GM21825 (cell line): ENCODE measurements around the gene MYBPC2.
"Not testable (repeated sequence)": the region's sequence is repeated elsewhere in the genome, so short reads cannot be mapped to it uniquely, and the experiment has no call there.

ENCODE experiments used
- ATAC-seq: cut with Tn5 transposase; IDR thresholded peaks from one replicate; pipeline ENCODE4 v1.9.1; 2021; ENCODE audit warnings: mild to moderate bottlenecking, moderate library complexity; ENCODE audit not compliant: unreplicated experiment

The MYBPC2 gene

DNA sequence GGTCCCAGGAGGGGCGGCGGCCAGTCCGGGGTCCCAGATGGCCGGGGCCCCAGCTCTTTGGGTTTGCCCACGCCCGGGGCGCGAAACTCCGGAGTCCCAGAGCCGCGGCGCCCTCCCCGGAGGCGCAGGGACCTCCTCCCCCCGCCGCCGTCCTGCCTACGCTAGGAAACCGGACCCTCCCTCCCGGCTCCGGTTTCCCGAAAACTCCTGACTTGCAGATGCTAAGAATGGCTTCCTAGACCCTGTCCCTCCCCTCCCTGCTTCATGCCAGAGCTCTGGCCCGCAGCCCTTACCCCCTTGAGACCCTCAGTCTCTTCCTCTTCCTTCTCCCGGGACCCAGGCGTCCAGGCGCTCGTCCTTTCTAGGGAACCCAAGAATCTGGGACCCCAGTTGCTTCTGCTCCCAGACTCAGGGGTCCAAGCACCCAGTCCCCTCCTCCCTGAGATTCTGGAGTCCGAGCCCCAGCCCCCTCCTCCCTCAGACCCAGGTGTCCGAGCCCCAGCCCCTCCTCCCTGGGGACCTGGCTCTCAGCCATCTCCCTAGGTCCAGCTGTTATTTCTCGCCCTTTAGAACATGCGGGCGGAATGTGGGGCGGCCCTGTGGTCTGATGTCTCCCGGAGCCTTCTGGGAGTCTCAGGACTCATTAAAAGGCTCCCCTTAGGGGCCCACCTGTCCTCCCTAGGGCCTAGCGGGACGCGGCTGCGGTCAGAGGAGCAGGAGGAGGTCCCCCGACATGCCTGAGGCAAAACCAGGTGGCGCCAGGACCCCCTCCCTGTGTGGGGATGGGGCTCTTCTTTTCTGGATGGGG lies at the start of gene MYBPC2:
Gene MYBPC2, plus strand, starts transcription at position 672 of the 808 bp plus-strand sequence. Its CDS starts 62 bp downstream, at position 734.
- ATAC-seq, result no peak

DNA sequence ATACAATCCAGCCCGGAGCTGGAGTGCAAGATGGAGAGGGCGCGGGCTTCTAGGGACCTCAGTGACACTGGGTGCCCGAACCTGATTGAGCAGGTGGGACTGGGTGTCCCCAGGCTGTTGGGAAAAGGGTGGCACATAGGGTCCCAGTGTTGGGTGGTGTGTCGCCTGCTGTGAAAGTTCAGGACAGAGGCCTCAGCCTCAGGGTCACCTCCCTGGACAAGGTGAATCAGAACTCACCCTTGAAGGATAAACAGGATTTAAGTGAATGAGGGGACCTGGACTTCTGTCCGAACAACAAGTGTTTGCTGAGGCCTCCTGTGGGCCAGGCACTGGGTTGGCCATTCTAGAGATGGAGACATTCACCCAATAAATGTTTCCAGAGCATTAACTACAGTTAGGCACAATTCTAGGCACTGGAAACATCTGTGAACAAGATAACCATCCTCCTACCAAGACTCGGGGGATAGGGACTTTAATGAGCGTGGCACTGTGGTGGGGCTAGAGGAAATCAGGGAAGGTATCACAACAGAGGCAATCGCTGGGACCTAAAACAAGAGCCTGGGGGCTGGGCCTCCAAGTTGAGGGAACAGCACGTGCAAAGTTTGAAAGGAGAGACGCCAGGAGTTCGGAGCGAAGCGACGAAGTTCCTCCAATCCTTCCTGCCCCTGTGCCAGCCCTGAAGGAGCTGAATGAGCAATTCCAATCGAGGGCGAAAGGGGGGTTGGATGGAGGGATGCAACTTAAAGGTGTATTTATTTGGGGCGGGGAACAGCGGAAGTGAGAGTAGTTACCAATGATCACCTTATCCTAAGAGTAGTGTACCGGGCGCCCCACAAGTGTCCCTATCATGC lies 49.5 kb upstream of the MYBPC2 start:
- no peak for ATAC-seq

DNA sequence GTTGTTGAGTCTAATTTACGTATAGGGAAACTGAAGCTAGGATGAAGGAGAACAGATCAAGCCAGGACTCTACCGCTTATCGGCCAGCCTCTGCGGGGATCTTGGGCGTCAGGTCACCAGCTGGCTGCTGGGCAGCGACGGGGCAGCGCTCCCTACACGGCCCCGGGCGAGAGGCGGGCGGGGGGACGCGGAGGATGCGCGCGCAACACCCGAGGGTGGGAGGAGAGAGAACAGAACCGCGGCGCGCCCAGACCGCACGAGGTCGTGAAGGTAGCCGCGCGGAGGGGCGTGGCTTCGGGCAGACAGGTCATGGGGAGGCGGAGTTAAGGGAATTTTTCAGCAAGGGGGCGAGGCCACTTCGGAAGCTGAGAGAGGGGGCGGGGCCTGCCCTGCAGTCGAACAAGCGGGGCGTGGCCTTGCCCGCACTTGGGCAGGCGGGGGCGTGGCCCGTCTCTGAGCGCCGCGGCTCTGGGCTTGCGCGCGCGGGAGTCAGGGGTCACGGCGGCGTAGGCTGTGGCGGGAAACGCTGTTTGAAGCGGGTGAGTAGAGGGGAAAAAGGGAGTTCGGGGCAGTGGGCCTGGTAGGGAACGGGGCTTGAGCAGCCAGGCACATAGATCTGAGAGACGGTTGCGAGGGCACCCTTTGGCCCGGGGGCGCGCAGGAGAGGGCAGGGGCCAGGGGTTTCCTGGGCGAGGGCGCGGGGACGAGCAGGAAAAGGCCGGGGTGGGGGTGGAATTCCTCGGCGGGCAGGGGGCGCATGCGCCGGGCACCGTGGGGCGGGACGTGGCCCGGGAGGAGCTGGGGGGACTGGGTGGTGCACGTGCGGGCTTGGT lies 48.6 kb upstream of the MYBPC2 start, which contains the start of gene POLD1:
Gene POLD1, plus strand, starts transcription at position 496 of the 833 bp plus-strand sequence. CDS start 14,505 bp downstream, outside the sequence.
- ATAC-seq, result peak; percentile 66

DNA sequence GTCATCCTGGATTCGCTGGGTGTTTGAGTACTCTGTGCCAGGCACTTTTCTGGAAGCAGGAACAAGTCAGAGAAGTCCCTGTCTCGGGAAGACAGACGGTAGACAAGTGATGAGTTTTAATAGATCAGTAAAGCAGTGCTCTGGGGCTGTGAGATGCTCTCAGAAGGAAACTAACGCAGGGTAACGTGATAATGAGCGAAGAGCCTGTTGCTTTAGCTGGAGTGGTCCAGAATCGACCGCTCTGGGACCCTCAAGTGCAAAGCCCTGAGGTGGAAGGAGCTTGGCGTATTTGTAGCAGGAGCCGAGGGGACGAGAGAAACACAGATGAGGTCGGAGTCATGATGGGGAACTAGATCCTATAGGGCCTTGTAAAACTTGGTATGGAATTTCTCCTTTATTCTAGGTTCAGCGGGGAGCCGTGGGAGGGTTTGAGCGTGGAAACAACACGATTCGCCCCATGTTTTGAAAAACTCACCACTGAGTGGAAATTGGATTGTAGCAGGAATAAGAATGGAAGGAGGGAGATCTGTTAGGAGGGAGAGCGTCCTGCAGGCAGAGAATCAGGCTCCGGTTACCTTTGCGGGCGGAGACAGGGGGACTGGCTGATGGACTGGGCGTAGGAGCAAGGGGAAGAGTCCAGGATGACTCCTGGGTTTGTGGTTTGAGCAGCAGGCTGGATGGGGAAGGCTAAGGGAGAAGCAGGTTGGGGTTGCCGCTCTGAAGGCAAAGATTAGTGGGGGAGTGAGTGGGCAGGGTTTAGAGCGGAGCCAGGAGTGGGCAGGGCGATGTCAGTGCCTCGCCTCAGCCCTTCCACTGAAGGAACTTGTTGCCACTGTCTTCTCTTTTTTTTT lies 47.8 kb upstream of the MYBPC2 start:
- ATAC-seq, result no peak

DNA sequence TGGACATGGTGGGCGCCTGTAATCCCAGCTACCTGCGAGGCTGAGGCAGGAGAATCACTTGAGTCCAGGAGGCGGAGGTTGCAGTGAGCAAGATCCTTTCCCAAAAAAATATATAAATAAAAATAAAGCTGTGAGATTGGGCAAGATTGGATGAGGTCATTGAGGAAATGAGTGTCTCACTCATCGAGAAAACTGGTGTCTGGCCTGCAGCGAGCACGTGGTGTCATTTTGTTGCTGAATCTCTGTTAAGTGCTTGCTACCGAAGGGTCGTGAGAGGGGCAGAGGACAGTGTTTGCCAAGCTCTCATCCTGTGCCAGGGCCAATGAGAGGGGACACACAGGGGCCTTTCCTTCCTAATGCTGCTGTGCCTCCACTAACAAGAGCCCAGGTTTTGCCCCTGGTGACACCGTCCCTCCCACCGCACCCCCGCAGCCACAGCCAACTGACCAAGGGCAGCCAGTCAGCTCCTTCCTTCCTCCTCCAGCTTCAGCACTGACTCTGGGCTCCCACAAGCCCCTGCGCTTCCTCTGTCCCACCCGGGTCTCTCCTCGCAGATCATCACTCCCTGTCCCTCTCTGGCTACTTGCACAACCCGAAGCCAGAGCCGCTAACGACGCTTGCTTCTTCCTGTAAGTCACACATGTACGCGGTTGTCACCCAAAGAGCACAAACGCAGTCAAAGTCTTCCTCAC lies 45.4 kb upstream of the MYBPC2 start:
- no peak for ATAC-seq

DNA sequence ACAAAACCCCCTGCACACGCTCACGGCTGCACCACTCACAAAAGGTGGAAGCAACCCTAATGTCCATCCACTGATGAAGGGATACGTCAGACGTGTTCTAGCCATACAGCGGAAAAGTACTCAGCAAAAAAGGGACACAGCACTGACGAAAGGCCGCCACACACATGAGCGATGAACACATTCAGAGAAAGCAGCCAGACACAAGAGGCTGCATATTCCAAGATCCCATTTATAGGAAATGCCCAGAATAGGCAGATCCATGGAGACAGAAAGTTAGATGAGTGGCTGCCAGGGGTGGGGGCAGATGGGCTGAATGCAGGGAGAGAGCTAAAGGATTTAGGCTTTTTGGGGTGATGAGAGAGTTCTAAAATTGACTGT lies 44.8 kb upstream of the MYBPC2 start:
- no peak for ATAC-seq

DNA sequence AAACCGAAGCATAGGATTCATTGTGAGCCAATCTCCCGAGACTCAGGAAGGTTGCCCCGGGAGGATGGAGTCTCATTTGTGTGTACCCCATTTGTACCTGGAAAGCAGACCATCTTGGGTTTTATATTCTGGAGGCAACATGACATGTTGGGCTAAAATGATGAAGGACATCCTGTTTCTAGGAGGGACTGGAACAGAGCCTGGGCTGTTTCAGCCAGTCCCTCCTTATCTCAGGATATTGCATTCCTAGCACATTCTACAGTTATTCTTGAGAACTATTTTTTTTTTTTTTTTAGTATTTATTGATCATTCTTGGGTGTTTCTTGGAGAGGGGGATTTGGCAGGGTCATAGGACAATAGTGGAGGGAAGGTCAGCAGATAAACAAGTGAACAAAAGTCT lies 42.4 kb upstream of the MYBPC2 start:
- ATAC-seq, result not testable (repeated sequence)

DNA sequence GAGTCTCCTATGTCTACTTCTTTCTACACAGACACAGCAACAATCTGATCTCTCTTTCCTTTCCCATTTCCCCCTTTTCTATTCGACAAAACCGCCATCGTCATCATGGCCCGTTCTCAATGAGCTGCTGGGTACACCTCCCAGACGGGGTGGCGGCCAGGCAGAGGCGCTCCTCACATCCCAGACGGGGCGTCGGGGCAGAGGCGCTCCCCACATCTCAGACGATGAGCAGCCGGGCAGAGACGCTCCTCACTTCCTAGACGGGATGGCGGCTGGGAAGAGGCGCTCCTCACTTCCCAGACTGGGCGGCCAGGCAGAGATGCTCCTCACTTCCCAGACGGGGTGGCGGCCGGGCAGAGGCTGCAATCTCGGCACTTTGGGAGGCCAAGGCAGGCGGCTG lies 41.7 kb upstream of the MYBPC2 start:
- not testable (repeated sequence) for ATAC-seq

DNA sequence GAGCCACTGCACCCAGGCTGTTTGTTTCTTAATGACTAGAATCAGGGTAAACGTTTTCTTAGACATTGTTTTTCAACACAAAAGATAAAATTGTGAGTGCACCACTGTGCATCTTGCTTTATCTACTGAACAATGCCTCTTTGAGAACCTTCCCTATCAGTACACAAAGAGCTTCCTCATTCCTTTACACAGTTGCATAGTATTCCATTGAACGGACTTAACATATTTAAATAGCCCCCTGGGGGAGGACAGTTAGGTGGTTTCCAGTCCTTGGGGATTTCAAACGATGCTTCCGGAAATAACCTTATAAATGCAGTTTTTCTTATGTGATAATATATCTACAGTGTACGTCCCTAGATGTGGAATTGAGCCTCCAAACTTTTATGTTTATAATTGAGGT lies 39.9 kb upstream of the MYBPC2 start:
- no peak for ATAC-seq

DNA sequence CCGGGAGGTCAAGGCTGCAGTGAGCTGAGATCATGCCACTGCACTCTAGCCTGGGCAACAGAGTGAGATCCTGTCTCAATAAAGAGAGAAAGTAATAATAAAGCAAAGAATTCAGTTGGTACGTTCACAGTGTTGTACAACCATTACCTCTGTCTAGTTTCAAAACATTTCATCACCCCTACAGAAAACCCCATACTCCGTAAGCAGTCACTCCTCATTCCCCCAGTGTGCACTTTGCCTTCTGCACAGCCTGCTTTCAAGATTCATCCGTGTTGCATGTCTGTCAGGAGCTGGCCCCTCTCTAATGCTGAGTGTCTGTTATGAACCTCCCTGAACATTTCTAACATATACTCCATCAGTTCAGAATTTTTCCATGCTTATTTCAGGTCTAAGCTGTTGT lies 39.1 kb upstream of the MYBPC2 start:
- ATAC-seq, result no peak

DNA sequence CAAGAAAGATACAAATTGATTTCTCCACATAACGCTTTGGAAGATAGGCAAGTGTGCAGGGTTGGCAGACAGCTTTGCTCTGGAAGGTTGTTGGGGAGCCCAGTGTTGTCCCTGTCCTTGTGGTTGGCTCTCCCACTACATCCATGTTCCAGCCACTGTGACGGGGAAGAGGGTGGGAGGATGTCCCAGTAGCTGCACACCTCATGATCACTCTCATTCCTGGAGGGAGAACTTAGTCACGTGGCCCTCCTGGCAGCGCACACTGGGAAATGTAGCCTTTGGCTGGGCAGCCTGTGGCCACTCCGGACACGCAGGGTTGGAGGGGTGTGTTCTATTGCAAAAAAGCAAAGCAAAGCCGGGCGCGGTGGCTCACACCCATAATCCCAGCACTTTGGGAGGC lies 38.7 kb upstream of the MYBPC2 start:
- no peak for ATAC-seq

DNA sequence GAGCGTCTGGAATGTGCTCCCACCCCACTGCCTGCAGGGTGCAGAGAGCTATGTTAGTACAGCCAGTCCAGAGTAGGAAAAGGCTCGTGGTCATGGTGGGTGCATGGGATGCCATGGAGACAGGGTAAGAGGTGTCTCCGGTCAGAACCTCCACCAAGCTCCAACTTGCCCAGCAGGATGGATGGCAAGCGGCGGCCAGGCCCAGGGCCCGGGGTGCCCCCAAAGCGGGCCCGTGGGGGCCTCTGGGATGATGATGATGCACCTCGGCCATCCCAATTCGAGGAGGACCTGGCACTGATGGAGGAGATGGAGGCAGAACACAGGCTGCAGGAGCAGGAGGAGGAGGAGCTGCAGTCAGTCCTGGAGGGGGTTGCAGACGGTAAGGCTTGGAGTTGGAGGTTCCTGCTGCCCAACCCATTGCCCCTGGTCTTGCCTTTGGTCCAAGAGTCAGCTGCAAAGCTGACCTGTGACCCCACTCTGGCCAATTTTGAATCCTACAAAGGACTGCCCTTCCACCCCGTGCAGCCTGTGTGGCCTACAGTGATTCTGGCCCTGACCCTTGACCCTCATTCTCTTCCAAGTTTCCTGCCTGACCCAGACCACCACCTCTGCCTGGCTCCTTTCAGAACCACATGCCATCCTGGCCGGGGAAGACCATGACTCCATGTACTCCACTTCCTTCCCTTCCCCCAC lies 33.9 kb upstream of the MYBPC2 start:
- no peak for ATAC-seq

DNA sequence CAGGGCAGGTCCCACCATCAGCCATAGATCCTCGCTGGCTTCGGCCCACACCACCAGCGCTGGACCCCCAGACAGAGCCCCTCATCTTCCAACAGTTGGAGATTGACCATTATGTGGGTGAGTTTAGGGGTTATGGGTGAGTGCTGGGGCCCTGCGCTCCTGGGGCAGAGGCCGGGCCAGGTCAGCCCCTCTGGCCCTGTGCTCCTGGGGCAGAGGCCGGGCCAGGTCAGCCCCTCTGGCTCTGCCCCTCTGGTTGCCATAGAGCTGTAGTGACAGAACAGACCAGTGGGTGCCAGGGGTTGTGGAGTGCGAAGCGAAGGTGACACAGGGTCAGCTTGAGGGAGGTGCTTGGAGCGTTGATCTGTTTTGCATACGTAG lies 33.3 kb upstream of the MYBPC2 start:
- no peak for ATAC-seq

DNA sequence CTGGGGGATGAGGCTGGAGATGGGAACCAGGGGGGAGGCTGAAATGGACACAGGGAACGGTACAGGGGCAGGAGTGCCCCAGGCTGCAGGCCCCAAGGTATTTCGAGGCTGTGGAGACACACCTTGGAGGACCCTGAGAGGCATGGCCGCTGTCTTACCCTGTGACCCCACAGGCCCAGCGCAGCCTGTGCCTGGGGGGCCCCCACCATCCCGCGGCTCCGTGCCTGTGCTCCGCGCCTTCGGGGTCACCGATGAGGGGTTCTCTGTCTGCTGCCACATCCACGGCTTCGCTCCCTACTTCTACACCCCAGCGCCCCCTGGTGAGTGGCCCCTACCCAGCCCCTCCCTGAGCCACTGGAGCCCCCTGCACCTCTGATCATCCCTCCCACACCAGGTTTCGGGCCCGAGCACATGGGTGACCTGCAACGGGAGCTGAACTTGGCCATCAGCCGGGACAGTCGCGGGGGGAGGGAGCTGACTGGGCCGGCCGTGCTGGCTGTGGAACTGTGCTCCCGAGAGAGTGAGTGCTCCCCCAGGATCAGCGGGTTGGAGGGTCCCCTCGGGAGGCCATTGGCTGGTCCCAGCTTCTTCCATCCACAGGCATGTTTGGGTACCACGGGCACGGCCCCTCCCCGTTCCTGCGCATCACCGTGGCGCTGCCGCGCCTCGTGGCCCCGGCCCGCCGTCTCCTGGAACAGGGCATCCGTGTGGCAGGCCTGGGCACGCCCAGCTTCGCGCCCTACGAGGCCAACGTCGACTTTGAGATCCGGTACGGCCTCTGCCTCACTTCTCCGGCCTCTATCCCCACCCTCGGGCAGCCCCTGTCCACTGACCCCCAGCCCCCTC lies 30.9 kb upstream of the MYBPC2 start:
- no peak for ATAC-seq

DNA sequence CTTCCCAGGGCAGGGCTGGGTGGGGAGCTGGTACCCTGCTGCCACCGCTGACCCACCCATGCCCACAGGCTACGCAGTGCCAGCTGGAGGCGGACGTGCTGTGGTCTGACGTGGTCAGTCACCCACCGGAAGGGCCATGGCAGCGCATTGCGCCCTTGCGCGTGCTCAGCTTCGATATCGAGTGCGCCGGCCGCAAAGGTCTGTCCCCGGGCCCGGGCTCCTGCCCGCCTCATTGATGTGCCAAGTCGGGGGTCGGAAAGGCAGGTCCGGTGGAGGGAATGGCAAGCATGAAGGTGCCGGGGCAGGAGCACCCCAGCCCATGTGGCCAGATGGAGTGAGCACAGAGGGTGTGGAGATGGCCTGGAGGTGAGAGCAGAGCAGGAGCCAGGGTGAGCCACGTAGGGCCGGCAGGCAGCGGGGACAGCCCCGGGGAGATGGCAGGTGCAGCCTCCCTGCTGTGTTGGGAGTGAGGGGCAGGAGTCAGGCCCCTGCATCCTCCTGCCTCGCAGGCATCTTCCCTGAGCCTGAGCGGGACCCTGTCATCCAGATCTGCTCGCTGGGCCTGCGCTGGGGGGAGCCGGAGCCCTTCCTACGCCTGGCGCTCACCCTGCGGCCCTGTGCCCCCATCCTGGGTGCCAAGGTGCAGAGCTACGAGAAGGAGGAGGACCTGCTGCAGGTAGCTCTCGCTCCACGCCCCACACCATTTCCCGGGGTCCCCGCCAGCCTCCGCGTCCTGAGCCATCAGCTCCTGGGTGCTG lies 30.0 kb upstream of the MYBPC2 start:
- ATAC-seq, result no peak

DNA sequence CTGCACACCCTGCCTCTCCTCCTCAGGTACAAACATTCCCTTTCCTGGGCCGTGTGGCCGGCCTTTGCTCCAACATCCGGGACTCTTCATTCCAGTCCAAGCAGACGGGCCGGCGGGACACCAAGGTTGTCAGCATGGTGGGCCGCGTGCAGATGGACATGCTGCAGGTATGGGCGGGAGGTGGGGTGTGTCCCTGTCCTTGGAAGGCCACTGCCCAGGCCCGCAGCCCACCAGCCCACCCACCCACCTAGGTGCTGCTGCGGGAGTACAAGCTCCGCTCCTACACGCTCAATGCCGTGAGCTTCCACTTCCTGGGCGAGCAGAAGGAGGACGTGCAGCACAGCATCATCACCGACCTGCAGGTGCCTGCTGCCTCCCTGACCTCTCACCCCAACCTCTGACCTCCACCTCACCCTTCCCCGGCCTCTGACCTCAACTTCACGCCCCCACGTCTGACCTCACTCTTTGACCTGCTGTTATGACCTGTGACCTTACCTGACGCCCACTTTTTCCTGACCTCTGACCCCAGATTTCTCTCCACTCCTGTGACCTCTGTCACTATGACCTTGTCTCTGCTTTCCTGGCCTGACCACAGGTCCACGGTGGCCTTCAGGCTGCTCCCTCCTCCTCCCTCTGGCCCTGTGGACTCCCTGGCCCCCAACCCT lies 26.4 kb upstream of the MYBPC2 start:
- no peak for ATAC-seq

DNA sequence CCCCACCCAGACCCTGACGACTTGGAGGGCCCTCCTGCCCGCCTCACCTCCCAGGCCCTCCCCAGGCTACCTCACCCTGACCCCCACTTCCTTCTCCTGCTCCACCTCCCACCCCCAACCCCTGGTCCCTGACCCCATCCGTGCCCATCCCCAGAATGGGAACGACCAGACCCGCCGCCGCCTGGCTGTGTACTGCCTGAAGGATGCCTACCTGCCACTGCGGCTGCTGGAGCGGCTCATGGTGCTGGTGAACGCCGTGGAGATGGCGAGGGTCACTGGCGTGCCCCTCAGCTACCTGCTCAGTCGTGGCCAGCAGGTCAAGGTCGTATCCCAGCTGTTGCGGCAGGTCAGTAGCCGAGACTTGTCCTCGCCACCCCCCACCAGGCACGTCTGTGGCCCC lies 25.9 kb upstream of the MYBPC2 start:
- ATAC-seq, result no peak
